ENCODE results near the gene FRMPD1. TPM values are rescaled to one million over a fixed set of nuclear protein-coding genes. Genes with fewer than 3 reads are reported as not detected.

Gene FRMPD1
- total RNA-seq, 1 experiment from 2014 or later = 0.26 TPM

DNA sequence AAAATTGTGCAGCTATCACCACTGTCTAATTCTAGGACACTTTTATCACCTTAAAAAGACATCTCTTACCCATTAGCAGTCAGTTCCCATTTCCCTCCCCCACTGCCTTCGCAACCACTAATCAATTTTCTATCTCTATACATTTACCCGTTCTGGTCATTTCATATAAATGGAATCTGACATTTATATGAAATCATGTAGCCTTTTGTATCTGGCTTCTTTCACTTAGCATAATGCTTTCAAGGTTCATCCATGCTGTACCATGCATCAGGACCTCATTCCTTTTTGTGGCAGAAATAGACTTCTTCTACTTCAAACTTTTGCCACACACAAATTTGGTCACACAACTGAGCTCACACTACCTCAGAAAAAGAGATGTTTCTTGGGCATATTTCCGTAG is 32.2 kb downstream of the FRMPD1 start (continued):
- TF ChIP-seq, protein P1, sequence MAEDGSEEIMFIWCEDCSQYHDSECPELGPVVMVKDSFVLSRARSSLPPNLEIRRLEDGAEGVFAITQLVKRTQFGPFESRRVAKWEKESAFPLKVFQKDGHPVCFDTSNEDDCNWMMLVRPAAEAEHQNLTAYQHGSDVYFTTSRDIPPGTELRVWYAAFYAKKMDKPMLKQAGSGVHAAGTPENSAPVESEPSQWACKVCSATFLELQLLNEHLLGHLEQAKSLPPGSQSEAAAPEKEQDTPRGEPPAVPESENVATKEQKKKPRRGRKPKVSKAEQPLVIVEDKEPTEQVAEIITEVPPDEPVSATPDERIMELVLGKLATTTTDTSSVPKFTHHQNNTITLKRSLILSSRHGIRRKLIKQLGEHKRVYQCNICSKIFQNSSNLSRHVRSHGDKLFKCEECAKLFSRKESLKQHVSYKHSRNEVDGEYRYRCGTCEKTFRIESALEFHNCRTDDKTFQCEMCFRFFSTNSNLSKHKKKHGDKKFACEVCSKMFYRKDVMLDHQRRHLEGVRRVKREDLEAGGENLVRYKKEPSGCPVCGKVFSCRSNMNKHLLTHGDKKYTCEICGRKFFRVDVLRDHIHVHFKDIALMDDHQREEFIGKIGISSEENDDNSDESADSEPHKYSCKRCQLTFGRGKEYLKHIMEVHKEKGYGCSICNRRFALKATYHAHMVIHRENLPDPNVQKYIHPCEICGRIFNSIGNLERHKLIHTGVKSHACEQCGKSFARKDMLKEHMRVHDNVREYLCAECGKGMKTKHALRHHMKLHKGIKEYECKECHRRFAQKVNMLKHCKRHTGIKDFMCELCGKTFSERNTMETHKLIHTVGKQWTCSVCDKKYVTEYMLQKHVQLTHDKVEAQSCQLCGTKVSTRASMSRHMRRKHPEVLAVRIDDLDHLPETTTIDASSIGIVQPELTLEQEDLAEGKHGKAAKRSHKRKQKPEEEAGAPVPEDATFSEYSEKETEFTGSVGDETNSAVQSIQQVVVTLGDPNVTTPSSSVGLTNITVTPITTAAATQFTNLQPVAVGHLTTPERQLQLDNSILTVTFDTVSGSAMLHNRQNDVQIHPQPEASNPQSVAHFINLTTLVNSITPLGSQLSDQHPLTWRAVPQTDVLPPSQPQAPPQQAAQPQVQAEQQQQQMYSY (CRISPR knock-in tag; IDR thresholded peaks at IDR 0.05) = no peak
- TF ChIP-seq, protein P2, sequence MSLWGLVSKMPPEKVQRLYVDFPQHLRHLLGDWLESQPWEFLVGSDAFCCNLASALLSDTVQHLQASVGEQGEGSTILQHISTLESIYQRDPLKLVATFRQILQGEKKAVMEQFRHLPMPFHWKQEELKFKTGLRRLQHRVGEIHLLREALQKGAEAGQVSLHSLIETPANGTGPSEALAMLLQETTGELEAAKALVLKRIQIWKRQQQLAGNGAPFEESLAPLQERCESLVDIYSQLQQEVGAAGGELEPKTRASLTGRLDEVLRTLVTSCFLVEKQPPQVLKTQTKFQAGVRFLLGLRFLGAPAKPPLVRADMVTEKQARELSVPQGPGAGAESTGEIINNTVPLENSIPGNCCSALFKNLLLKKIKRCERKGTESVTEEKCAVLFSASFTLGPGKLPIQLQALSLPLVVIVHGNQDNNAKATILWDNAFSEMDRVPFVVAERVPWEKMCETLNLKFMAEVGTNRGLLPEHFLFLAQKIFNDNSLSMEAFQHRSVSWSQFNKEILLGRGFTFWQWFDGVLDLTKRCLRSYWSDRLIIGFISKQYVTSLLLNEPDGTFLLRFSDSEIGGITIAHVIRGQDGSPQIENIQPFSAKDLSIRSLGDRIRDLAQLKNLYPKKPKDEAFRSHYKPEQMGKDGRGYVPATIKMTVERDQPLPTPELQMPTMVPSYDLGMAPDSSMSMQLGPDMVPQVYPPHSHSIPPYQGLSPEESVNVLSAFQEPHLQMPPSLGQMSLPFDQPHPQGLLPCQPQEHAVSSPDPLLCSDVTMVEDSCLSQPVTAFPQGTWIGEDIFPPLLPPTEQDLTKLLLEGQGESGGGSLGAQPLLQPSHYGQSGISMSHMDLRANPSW (CRISPR knock-in tag; conservative IDR thresholded peaks at IDR 0.05; ENCODE audit: low read depth) = no peak
- TF ChIP-seq RORB (CRISPR knock-in tag; IDR thresholded peaks at IDR 0.05) (no peak), IRF2 (CRISPR knock-in tag; IDR thresholded peaks at IDR 0.05; ENCODE audit: borderline replicate concordance, low read depth) (no peak), ZNF121 (CRISPR knock-in tag; IDR thresholded peaks at IDR 0.05) (no peak), NR1H2 (CRISPR knock-in tag; IDR thresholded peaks at IDR 0.05) (no peak), HMGA2 (CRISPR knock-in tag; IDR thresholded peaks at IDR 0.05) (no peak)
- TF ChIP-seq, protein P3, sequence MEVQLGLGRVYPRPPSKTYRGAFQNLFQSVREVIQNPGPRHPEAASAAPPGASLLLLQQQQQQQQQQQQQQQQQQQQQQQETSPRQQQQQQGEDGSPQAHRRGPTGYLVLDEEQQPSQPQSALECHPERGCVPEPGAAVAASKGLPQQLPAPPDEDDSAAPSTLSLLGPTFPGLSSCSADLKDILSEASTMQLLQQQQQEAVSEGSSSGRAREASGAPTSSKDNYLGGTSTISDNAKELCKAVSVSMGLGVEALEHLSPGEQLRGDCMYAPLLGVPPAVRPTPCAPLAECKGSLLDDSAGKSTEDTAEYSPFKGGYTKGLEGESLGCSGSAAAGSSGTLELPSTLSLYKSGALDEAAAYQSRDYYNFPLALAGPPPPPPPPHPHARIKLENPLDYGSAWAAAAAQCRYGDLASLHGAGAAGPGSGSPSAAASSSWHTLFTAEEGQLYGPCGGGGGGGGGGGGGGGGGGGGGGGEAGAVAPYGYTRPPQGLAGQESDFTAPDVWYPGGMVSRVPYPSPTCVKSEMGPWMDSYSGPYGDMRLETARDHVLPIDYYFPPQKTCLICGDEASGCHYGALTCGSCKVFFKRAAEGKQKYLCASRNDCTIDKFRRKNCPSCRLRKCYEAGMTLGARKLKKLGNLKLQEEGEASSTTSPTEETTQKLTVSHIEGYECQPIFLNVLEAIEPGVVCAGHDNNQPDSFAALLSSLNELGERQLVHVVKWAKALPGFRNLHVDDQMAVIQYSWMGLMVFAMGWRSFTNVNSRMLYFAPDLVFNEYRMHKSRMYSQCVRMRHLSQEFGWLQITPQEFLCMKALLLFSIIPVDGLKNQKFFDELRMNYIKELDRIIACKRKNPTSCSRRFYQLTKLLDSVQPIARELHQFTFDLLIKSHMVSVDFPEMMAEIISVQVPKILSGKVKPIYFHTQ (CRISPR knock-in tag; IDR thresholded peaks at IDR 0.05) = no peak
- TF ChIP-seq, protein P4, sequence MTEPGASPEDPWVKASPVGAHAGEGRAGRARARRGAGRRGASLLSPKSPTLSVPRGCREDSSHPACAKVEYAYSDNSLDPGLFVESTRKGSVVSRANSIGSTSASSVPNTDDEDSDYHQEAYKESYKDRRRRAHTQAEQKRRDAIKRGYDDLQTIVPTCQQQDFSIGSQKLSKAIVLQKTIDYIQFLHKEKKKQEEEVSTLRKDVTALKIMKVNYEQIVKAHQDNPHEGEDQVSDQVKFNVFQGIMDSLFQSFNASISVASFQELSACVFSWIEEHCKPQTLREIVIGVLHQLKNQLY (CRISPR knock-in tag; IDR thresholded peaks at IDR 0.05) = no peak
- TF ChIP-seq, protein P5, sequence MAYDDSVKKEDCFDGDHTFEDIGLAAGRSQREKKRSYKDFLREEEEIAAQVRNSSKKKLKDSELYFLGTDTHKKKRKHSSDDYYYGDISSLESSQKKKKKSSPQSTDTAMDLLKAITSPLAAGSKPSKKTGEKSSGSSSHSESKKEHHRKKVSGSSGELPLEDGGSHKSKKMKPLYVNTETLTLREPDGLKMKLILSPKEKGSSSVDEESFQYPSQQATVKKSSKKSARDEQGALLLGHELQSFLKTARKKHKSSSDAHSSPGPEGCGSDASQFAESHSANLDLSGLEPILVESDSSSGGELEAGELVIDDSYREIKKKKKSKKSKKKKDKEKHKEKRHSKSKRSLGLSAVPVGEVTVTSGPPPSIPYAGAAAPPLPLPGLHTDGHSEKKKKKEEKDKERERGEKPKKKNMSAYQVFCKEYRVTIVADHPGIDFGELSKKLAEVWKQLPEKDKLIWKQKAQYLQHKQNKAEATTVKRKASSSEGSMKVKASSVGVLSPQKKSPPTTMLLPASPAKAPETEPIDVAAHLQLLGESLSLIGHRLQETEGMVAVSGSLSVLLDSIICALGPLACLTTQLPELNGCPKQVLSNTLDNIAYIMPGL (CRISPR knock-in tag; IDR thresholded peaks at IDR 0.05) = no peak

DNA sequence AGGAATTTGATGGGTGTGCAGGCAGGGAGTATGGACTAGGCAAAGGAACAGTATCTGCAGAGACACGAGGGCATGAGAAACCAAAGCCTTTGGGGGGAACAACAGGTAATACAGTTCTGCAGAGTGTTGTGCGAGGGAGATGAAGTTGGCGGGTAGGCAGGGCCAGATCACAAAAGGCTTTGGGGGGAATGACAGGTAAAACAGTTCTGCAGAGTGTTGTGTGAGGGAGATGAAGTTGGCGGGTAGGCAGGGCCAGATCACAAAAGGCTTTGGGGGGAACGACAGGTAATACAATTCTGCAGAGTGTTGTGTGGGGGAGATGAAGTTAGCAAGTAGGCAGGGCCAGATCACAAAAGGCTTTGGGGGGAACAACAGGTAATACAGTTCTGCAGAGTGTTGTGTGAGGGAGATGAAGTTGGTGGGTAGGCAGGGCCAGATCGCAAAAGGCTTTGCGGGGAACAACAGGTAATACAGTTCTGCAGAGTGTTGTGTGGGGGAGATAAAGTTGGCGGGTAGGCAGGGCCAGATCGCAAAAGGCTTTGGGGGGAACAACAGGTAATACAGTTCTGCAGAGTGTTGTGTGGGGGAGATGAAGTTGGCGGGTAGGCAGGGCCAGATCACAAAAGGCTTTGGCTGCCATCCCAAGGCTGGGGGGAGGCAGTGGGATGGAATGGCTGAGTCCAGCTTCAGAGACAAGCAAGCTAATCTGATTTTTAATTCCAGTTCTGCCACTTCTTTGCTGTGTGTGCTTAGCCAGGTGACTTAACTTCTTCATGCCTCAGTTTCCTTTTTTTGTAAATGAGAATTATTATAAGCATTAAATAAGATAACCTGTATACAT is 33.0 kb downstream of the FRMPD1 start:
- H3K4me3 Mint-ChIP-seq = no peak overlapping the region
- H3K9me3 Mint-ChIP-seq = peaks cover 3% of the 10 kb centered on the region; the same call in 1 of the 2 replicates
- ATAC-seq = no peak
- no peaks in the 10 kb centered on the region for H3K36me3 Mint-ChIP-seq
- POLR2A ChIA-PET = no interaction called here
- no peaks in the 10 kb centered on the region; the same call in 1 of the 2 replicates for H3K27me3 Mint-ChIP-seq (ENCODE audit: low read depth)
- no peaks in the 10 kb centered on the region for H3K4me1 Mint-ChIP-seq
- DNase-seq (ENCODE audit: low spot score) = no peak
- no peak overlapping the region for H3K27ac Mint-ChIP-seq
- CTCF ChIA-PET = interaction anchor here (1.2 kb wide), 1 partner anchor 15 kb away, joined by 4 read pairs; no protein-coding TSS in a partner anchor
- no peak for TF ChIP-seq GRHL2 (CRISPR knock-in tag; IDR thresholded peaks at IDR 0.05; ENCODE audit: insufficient replicate concordance, severe bottlenecking)
- TF ChIP-seq, protein P6, sequence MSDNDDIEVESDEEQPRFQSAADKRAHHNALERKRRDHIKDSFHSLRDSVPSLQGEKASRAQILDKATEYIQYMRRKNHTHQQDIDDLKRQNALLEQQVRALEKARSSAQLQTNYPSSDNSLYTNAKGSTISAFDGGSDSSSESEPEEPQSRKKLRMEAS (CRISPR knock-in tag; IDR thresholded peaks at IDR 0.05) = no peak
- TF ChIP-seq, protein P3 (CRISPR knock-in tag; IDR thresholded peaks at IDR 0.05) = no peak
- TF ChIP-seq, protein P4 (CRISPR knock-in tag; IDR thresholded peaks at IDR 0.05) = no peak
- no peak for TF ChIP-seq IRF2 (CRISPR knock-in tag; IDR thresholded peaks at IDR 0.05; ENCODE audit: borderline replicate concordance, low read depth)
- TF ChIP-seq, protein P7, sequence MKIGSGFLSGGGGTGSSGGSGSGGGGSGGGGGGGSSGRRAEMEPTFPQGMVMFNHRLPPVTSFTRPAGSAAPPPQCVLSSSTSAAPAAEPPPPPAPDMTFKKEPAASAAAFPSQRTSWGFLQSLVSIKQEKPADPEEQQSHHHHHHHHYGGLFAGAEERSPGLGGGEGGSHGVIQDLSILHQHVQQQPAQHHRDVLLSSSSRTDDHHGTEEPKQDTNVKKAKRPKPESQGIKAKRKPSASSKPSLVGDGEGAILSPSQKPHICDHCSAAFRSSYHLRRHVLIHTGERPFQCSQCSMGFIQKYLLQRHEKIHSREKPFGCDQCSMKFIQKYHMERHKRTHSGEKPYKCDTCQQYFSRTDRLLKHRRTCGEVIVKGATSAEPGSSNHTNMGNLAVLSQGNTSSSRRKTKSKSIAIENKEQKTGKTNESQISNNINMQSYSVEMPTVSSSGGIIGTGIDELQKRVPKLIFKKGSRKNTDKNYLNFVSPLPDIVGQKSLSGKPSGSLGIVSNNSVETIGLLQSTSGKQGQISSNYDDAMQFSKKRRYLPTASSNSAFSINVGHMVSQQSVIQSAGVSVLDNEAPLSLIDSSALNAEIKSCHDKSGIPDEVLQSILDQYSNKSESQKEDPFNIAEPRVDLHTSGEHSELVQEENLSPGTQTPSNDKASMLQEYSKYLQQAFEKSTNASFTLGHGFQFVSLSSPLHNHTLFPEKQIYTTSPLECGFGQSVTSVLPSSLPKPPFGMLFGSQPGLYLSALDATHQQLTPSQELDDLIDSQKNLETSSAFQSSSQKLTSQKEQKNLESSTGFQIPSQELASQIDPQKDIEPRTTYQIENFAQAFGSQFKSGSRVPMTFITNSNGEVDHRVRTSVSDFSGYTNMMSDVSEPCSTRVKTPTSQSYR (CRISPR knock-in tag; IDR thresholded peaks at IDR 0.05) = no peak
